Testis (tissue), 2 donors: ENCODE data around the gene AIPL1.

ENCODE experiments used
- CTCF ChIP-seq, 3 experiments: fragments of 450-650 bp in 2 of 3; fragments of 200-600 bp in 1 of 3; sonication (generic) in 1 of 3; IDR thresholded peaks; one replicate each; pipeline ENCODE4 v1.5.1; 2016 to 2019; ENCODE audit warnings: antibody characterized with exemption in 3 of 3, mild to moderate bottlenecking in 2 of 3, moderate library complexity in 1 of 3
- POLR2A ChIP-seq: fragments of 450-650 bp; IDR thresholded peaks from one replicate; pipeline ENCODE4 v1.6.1; 2017; ENCODE audit warnings: antibody characterized with exemption, mild to moderate bottlenecking, moderate library complexity

GRCh38 chr17:6380915-6381438 is 53.9 kb downstream of the AIPL1 start:
- no peak for TF ChIP-seq CTCF (IDR thresholded peaks at IDR 0.05)
- TF ChIP-seq POLR2A = no peak
